OCI-LY3 (cell line): ENCODE measurements around the gene NUP93.

Experiments
- H2AFZ ChIP-seq: fragments of 200-600, 300-600 bp; shearing (Covaris generic); 2 replicates; pipeline ENCODE4 v1.6.0; 2014; ENCODE audit warnings: antibody characterized with exemption, low read depth, low read length
- H3K27ac ChIP-seq: fragments of 200-600, 300-600 bp; sonication (generic); 2 replicates; pipeline ENCODE4 v1.5.1; 2014; ENCODE audit warnings: mild to moderate bottlenecking, low read length, moderate library complexity, mixed read lengths
- H3K27me3 ChIP-seq: fragments of 200-600, 300-600 bp; sonication (generic); 2 replicates; pipeline ENCODE4 v1.6.1; 2014; ENCODE audit warnings: low read depth, low read length, mixed read lengths
- H3K36me3 ChIP-seq: fragments of 200-600, 300-600 bp; sonication (generic); replicated peaks from 2 replicates; pipeline ENCODE3; 2014; ENCODE audit warnings: low read depth, low read length, mixed read lengths
- H3K4me1 ChIP-seq: fragments of 300-600, 200-600 bp; sonication (generic); 2 replicates; pipeline ENCODE4 v1.6.1; 2014; ENCODE audit warnings: low read length, mixed read lengths
- H3K4me2 ChIP-seq: fragments of 200-600, 300-600 bp; sonication (generic); 2 replicates; pipeline ENCODE4 v1.6.1; 2014; ENCODE audit warnings: low read length, mixed read lengths
- H3K4me3 ChIP-seq: fragments of 300-600, 200-600 bp; sonication (generic); 2 replicates; pipeline ENCODE4 v1.5.1; 2014; ENCODE audit warnings: antibody characterized with exemption, mild to moderate bottlenecking, low read length, moderate library complexity
- H3K79me2 ChIP-seq: fragments of 300-600, 200-600 bp; shearing (Covaris generic); 2 replicates; pipeline ENCODE4 v1.6.1; 2014; ENCODE audit warnings: mild to moderate bottlenecking, low read length, mixed read lengths
- H3K9ac ChIP-seq: fragments of 300-600, 200-600 bp; shearing (Covaris generic); 2 replicates; pipeline ENCODE4 v1.6.0; 2014; ENCODE audit warnings: mild to moderate bottlenecking, low read length, moderate library complexity
- H3K9me3 ChIP-seq: fragments of 200-600, 300-600 bp; shearing (Covaris generic); 2 replicates; pipeline ENCODE4 v1.6.1; 2014; ENCODE audit warnings: low read length, mixed read lengths; ENCODE audit not compliant: insufficient read depth
- H4K20me1 ChIP-seq: fragments of 200-600, 300-600 bp; sonication (generic); 2 replicates; pipeline ENCODE4 v1.6.1; 2016; ENCODE audit warnings: low read length, mixed read lengths; ENCODE audit not compliant: insufficient read depth
- EZH2phosphoT487 ChIP-seq: fragments of 200-600 bp; shearing (Covaris generic); IDR thresholded peaks from 2 replicates; pipeline ENCODE4 v1.6.1; 2018; ENCODE audit warnings: antibody characterized with exemption, mixed run types, low read depth
- TF ChIP-seq, protein P1 (sequence below): fragments of 200-600, 300-600 bp; sonication (generic); IDR thresholded peaks from 2 replicates; pipeline ENCODE4 v1.5.1; 2014; ENCODE audit warnings: antibody characterized with exemption, low read length, low read depth

Gene NUP93

DNA sequence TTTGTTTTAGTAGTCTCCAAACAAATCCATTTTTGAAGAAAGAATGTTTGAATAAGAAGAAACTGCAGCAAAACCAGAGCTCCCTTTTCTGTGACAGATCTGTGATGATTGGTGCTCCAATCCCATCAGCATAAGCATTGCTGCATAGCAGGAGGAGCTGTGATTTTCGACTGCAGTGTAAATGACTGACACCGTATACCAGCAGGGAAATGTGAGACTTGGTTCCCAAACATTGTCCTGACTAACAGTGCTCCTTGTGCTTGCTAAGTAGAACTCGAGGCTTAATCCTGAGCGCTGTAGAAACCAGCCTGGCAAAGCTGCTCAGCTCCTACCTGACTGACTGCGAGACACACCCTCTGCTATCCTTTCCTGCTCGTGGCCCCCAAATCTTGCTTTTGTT is 57.2 kb downstream of the NUP93 start:
- no peaks in the 10 kb centered on the region for H3K4me1 ChIP-seq
- no peaks in the 10 kb centered on the region for H3K9me3 ChIP-seq
- TF ChIP-seq, protein P1, sequence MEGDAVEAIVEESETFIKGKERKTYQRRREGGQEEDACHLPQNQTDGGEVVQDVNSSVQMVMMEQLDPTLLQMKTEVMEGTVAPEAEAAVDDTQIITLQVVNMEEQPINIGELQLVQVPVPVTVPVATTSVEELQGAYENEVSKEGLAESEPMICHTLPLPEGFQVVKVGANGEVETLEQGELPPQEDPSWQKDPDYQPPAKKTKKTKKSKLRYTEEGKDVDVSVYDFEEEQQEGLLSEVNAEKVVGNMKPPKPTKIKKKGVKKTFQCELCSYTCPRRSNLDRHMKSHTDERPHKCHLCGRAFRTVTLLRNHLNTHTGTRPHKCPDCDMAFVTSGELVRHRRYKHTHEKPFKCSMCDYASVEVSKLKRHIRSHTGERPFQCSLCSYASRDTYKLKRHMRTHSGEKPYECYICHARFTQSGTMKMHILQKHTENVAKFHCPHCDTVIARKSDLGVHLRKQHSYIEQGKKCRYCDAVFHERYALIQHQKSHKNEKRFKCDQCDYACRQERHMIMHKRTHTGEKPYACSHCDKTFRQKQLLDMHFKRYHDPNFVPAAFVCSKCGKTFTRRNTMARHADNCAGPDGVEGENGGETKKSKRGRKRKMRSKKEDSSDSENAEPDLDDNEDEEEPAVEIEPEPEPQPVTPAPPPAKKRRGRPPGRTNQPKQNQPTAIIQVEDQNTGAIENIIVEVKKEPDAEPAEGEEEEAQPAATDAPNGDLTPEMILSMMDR, result no peak
- TF ChIP-seq EZH2phosphoT487, result no peak
- no peak overlapping the region for H3K27ac ChIP-seq
- peaks cover 17% of the 10 kb centered on the region for H3K79me2 ChIP-seq
- H3K4me3 ChIP-seq, result no peak overlapping the region
- no peak overlapping the region for H2AFZ ChIP-seq
- H3K9ac ChIP-seq, result no peak overlapping the region
- H4K20me1 ChIP-seq, result peaks cover 14% of the 10 kb centered on the region
- no peaks in the 10 kb centered on the region for H3K36me3 ChIP-seq
- no peak overlapping the region for H3K4me2 ChIP-seq
- H3K27me3 ChIP-seq, result no peaks in the 10 kb centered on the region

DNA sequence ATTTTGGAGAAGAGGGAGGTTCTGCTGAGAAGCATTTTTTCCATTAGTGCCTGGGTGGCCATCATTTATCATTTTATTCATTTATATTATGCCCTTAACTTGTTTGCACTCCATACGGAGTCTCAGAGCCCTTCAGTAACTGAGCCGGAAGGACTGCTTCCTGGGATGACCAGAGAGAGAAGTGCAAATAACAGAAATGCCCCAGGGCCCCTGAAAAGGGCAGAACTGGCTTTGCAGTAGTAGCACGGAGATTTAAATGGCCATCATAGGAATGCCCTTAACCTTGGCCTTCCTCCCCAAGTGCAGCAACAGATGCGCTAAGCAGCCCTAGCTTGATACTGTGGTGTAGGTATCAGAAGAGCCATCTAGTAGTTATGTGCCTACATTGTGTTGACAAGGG is 58.5 kb downstream of the NUP93 start:
- H2AFZ ChIP-seq, result no peak overlapping the region
- TF ChIP-seq EZH2phosphoT487, result no peak
- TF ChIP-seq, protein P1, result no peak
- H3K9me3 ChIP-seq, result no peaks in the 10 kb centered on the region
- peaks cover 14% of the 10 kb centered on the region for H4K20me1 ChIP-seq
- H3K27me3 ChIP-seq, result no peaks in the 10 kb centered on the region
- H3K4me1 ChIP-seq, result no peaks in the 10 kb centered on the region
- no peak overlapping the region for H3K9ac ChIP-seq
- no peak overlapping the region for H3K4me3 ChIP-seq
- no peak overlapping the region for H3K27ac ChIP-seq
- H3K4me2 ChIP-seq, result no peak overlapping the region
- H3K79me2 ChIP-seq, result peaks cover 15% of the 10 kb centered on the region
- no peaks in the 10 kb centered on the region for H3K36me3 ChIP-seq

DNA sequence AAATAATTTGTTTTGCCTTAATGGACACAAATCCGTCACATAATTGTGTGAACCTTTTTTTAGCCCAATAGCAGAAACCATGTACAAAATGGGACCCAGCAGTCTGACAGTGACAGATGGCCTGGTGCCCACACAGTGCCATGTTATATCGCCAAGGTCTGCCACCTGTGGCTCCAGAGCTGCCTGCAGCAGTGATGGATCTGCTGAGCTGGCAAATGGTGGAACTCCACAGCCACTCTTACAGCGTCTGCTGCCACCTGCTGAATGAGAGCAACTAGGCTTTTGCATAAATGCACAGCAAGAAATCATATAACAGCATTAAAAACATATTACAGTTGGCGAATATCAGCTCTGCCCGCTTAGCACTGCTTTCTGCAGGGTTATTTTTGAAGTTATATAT is 59.4 kb downstream of the NUP93 start:
- Histone ChIP-seq H3K4me1 (no peaks in the 10 kb centered on the region), H2AFZ (no peak overlapping the region), H3K36me3 (no peaks in the 10 kb centered on the region), H3K27ac (no peak overlapping the region), H3K4me3 (no peak overlapping the region), H3K79me2 (peaks cover 16% of the 10 kb centered on the region), H3K4me2 (no peak overlapping the region), H3K27me3 (no peaks in the 10 kb centered on the region), H3K9me3 (no peaks in the 10 kb centered on the region), H3K9ac (no peak overlapping the region), H4K20me1 (peaks cover 14% of the 10 kb centered on the region)
- no peak for TF ChIP-seq EZH2phosphoT487
- TF ChIP-seq, protein P1, result peak; percentile 47

DNA sequence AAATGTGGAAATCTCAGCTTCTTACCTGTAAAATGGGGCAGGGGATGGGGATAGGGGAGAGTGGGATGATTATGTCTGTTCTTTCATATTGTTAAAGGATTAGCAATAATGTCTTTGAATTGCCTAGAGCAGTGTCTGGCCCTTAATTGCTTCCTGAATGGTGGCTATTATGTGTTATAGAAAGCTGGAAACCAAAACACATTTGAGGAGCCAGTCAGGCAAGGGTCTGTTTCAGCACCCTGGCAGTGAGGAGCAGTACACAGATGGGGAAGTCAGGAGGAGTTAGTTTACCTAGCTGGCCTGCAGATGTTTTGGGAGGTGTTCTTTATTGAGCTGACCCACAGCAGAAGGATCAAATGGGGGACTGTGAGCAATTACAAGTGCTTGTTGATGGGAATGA is 63.0 kb downstream of the NUP93 start:
- Histone ChIP-seq H3K79me2 (peaks cover 14% of the 10 kb centered on the region; the same call in 1 of the 2 replicates), H3K27me3 (no peaks in the 10 kb centered on the region), H2AFZ (no peak overlapping the region), H3K36me3 (no peaks in the 10 kb centered on the region), H3K4me1 (no peaks in the 10 kb centered on the region), H3K27ac (no peak overlapping the region), H3K9me3 (no peaks in the 10 kb centered on the region), H3K9ac (no peak overlapping the region), H4K20me1 (peaks cover 14% of the 10 kb centered on the region), H3K4me3 (no peak overlapping the region), H3K4me2 (no peak overlapping the region)
- TF ChIP-seq, protein P1, result no peak
- TF ChIP-seq EZH2phosphoT487, result no peak
